ENCODE data around the gene NARF.
A peak's percentile ranks its signal among the peaks of the same experiment; 100 is the strongest.
"Not testable (repeated sequence)": the region's sequence is repeated elsewhere in the genome, so short reads cannot be mapped to it uniquely, and the experiment has no call there.

The NARF gene

DNA sequence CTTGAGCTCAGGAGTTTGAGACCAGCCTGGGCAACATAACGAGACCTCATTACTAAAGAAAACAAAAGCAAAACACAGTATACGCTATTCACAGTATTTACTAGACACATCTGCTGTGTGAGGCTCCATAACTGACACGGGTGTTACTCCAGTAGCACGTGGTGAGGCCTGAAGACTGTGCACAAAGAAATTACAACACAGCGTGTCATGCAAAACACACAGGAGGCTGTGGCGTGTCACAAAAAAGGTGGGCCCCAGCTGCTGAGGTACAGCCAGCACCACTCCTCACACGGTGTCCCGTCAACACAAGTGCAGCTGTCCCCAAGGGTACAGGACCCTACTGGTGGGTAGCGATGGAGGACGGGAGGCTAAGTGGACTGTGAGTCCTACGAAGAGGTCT is 10.7 kb upstream of the NARF start:
- no peak for DNase-seq

DNA sequence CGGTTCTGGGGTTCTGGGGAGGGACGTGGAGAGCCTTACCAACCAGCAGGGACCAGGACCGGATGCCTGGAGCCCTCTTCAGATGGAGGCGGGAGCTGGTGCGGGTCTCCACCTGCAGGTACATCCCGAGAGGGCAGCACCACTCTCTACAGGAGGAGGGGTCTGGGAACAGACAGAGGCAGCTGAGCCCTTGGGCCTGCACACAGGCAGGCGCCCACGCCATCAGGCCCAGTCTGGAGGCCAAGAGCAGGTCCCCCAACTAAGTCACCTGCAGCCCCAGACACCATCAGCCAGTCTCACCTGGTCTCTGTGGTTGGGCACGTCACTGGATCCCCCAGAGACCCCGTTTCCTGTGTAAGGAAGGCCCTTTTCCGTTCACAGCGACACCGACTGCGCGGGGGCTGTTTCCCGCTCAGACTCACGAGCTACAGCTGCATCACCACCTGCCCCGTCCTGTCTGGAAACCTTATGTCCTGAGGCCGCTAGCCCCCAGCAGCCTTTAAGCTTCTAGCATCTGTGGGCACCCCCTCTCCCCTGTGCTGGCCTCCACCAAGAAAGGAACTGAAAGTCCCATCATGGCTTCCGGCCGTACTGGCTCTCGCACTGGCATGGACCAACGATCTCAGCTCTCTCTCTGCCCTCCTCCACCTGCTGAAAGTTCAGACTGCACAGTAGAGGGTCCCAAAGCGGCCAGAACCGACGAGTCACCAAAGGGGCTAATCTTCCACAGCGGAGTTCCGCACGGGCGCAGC is 9.2 kb upstream of the NARF start:
- peak; percentile 52 to 78 for DNase-seq

DNA sequence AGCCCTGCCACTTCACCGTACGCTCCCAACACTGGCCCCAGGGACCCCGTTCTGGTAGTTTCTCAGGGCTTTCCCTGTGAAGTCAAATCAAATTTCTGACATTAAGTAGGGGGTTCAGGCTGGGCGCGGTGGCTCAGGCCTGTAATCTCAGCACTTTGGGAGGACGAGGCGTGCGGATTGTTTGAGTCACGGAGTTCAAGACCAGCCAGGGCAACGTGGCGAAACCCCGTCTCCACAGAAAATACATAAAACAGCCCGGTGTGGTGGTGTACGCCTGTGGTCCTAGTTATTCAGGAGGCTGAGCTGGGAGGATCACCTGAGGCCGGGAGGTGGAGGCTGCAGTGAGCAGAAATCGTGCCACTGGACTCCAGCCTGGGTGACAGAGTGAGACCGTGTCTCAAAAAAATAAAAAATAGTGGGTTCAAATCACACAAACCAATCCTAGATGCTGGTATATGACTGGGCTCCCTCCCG is 8.6 kb upstream of the NARF start:
- peak; percentile 46 to 52 for DNase-seq

DNA sequence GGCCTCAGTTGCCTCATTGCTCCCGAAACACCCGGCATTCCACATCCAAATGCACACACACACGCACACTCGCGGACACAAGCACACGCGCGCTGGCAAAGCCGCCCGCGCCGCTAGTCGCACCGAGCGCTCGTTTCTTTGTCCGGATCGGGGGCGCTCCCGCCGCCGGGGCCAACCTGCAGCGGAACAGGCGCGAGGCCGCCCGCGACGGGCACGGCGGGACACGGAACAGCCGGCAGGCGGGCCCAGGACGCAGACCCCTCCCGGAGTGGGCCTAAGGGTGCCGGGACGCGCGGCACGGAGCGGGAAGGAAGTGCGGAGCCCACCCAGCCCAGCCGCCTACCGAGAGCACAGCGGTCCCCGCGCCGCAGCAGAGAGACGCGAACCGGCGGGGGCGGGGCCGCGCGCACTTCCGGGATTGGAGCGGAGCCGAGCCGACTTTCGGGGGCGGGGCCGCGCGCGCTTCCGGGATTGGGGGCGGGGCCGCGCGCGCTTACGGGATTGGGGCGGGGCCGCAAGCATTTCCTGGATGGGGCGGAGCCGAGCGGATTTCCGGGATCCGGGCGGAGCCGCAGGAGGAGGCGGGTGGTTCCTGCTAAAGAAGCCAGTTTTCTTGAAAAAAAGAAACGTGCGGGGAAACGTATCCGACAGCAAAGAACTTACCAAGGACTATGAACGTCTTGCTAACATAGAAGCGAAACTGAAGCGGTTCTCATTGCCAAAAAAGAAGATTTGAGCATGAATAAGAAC is 8.0 kb upstream of the NARF start, which contains the start of gene CYBC1:
TSS of gene CYBC1 (minus strand) at position 396 of the 750 bp plus-strand sequence. CDS start 1,498 bp downstream, outside the sequence.
- peak; percentile 92 to 98 for DNase-seq

DNA sequence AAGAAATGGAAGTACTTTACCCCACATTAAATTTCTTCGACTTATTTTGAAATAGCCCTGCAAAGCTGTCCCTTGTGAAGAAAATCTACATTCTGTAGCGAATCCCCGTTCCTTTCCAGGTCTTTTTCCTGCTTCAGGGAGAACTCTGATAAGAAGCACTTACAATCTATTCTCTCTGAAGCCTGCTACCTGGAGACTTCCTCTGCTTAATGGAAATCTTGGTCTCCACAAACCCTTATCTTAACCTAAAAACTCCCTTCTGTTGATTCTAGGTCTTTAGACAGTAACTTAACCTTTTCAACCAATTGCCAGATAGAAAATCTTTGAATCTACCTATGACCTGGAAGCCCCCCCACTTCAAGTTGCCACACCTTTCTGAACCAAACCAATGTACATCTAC is 6.4 kb upstream of the NARF start:
- DNase-seq: no peak

DNA sequence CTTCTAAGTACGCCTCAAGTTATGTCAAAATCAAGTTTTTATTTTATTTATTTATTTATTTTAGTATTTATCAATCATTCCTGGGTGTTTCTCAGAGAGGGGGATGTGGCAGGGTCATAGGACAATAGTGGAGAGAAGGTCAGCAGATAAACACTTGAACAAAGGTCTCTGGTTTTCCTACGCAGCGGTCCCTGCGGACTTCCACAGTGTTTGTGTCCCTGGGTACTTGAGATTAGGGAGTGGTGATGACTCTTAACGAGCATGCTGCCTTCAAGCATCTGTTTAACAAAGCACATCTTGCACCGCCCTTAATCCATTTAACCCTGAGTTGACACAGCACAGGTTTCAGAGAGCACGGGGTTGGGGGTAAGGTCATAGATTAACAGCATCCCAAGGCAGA is 5.4 kb upstream of the NARF start:
- not testable (repeated sequence) for DNase-seq

DNA sequence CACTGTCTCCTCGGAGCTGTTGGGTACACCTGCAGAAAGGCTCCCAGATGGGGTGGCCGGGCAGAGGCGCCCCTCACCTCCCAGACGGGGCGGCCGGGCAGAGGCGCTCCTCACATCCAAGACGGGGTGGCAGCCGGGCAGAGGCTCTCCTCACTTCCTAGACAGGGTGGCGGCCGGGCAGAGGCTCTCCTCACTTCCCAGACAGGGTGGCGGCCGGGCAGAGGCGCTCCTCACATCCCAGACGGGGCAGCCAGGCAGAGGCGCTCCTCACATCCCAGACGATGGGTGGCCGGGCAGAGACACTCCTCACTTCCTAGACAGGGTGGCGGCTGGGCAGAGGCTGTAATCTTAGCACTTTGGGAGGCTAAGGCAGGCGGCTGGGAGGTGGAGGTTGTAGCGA is 4.8 kb upstream of the NARF start:
- DNase-seq: not testable (repeated sequence)

DNA sequence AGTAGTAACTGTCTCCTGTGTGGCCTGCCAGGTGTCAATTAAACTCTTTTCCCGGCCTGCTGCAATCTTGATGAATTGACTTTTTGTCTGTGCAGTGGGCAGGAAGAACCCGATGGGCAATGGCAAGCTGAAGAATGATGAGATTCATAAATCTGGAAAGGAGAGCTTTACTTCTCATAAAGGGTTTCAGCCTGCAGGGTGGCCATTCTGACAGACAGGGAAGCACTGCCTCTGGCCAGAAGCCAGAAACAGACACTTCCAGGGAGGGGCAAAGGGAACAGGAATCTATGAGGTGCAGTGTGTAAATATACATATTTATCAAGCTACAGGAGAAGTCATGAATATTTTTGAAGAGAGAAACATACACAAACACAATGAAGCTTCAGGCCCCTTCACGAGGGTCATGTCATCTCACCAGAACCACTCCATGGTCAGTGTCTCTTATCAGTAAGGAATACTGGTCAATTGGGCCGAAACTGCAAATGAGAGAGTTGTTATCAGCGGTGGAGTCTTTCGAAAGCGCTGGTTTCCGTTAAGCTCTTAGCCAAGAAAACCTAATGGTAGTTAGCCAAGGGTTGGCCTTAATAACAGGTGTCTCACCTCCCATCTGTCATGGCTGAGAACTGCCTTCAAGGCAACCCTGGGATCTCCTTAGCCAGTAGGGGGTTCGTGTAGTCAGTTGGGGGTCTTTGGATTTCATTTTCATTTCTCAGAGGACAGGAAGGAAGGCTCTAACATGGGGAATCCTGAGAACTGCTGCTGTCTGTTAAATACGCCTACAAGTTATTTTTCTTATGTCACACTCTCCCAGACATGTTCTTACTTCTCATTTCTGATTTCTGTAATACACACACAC is 1.2 kb upstream of the NARF start:
- no peak for DNase-seq

DNA sequence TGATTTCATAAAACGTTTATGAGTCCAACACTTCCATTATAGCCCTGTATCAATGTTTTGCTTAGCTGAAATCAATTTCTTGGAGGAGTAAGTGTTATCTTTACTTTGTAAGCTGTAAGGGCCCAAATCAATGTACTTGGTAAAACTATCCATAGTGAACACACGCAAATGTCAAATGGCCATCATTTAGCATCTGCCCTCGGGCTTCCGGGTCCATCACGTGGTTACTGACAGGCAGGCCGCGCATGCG is 687 bp upstream of the NARF start:
- DNase-seq: peak in 1 of 2 experiments; percentile 94

DNA sequence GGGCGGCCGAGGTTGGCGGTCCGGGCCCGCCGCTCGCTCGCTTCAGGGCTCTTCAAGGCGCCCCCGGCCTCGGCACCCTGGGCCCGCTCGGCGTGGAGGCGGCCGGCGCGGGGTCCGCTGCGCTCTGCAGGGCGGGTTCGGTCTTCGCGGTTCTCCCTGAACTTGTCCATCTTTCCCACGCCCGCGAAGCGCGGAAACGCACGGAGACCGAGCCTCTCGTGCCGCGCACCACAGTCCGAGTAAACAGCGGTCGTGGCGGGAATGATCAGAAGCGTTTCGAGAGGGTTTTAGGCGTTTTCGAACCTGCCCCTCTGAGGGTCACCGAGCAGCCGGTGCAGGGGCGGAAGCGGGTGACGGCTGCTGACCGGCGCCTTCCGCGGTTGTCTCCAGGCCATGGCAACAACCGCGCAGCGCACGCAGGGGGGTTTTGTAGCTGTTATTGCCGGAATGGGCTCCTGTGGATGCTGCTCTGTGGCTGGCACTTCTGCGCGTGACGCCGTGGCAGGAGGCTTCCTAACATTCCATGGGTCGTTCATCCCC is 414 bp downstream of the NARF start:
- DNase-seq: no peak

DNA sequence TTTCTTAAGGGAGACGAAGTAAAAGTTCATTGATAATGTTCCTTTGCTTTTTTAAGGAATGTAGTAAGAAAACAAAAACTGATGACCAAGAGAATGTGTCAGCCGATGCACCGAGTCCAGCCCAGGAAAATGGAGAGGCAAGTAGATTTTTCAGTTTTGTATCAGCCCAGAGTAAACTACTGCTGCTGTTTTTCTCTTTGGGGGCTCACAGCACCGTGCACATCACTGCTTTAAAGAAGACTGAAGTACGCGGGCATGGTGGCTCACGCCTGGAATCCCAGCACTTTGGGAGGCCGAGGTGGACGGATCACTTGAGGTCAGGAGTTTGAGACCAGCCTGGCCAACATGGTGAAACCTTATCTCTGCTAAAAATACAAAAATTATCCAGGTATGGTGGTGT is 1.4 kb downstream of the NARF start:
- not testable (repeated sequence) for DNase-seq

DNA sequence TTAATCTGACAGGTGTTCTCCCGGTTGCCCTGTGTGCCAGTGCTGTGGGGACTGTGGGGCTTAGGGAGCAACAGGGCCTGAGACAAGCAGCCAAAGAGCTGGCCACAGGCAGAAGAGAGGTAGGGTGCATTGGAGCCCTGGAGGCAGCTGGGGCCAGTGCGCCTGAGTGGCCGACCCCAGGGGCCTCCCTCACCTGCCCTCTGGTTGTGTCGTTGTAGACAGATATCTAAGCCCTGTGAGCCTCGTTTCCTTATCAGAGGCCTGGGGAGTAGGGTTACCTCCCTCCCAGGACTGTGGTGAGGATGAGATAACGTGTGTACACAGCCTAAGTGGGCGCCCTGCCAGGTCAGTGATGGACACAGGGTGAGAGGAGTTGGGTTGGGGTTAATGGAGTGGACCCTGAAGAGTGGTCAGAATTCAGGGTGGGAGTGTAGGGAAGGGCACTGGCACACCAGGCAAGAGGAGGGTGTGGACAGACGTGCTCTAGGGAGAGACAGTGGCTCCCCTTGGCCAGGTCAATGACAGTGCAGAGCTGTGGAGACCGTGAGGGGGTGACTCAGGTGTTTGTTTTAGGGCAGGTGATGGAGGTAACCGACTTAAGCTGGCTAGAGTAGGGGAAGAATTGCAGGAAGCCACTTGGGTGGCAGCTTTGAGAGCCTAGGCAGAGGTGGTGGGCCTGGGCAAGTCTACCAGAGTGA is 3.4 kb downstream of the NARF start:
- no peak for DNase-seq

DNA sequence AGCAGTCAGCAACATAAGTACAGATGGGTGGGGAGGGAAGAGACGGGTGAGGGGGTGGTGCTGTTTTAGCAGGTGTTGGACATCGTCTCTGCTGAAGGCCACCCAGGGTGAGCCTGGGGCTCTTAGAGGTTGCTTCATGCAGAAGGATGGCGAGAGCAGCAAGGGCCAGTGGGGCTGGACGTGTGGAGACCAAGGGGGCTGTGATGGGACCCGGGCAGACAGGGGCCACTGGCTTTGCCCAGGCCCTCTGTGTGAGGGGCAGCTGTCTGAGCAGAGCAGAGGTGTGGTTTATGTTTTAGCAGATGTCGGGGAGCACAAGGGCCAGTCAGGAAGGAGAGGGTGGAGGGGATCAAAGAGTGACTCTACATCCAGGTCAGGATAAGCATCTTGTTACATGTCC is 4.8 kb downstream of the NARF start:
- no peak for DNase-seq

DNA sequence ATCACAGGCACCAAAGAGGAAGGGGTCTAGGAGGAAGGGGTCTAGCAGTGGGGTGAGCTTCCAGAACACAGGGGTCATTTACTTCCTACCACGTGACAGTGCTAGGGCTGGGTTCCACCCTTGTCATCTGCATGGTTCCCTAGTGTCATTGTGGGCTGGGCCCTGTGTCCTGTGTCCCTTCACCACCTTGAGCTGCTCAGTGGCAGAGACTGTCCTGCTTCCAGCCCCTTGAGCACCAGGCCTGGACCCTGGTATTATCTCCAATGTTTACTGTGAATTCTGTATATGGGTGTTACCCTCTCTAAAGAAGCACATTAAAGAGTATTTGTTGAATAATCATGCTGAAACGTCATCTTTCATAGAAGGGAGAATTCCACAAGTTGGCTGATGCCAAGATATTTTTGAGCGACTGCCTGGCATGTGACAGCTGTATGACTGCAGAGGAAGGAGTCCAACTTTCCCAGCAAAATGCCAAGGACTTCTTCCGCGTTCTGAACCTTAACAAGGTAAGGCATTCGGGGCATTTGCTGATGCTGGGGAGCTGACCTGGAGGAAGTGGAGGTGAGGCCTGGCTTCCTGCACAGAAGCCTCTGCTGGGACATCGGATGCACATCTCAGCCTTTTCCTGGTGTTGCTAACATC is 5.5 kb downstream of the NARF start:
- no peak for DNase-seq

DNA sequence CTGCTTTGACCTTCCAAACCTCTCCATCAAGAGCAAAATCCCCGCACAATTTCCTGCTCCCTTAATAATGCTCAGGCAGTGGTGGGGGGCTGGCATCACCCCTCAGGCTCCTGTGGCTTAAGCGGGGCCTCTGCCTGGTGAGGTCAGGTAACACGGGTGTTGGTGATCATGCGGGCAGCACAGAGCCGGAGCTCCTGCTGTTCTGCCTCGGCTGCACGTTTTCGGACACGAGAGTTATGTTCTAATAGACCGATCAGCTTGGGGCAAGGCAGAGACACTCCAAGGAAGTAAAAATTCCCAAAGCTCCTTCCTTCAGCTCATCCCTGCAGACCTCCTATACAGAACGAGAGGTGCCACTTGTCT is 6.0 kb downstream of the NARF start:
- DNase-seq: no peak

DNA sequence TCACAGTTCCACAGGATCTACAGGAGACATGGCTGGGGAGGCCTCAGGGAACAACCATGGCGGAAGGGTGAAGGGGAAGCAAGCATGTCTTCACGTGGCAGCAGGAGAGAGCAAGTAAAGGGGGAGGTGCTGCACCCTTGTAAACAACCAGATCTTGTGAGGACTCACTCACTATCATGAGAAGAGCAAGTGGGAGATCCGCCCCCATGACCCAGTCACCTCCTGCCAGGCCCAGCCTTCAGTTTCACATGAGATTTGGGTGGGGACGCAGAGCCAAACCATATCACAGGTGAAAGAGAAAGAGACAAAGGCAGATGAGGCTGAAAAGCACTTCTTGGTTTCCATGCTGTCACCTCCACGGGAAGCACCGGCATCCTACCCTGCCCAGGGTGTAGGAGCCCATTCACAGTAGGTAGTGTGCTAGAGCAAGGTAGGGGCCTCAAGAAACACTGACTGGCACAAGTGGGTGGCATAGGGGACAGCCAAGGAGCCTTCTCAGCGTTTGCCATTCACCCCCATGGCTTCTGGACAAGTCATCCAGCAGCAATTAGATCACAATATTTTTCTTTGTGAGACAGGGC is 6.6 kb downstream of the NARF start:
- DNase-seq: no peak

DNA sequence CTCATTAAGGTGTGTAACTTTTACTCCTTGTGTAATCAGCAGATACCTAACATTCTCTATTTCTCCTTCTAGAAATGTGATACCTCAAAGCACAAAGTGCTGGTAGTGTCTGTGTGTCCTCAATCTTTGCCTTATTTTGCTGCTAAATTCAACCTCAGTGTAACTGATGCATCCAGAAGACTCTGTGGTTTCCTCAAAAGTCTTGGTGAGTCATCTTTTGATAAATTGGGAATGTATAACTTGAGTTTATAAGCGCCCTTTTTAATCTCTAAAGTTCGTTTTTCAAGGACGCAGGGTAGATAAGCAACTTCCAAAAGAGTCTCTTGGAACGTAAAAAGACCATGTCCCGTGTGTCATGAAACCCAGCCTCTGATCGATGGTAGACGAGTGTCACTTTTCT is 10.2 kb downstream of the NARF start:
- DNase-seq: no peak

DNA sequence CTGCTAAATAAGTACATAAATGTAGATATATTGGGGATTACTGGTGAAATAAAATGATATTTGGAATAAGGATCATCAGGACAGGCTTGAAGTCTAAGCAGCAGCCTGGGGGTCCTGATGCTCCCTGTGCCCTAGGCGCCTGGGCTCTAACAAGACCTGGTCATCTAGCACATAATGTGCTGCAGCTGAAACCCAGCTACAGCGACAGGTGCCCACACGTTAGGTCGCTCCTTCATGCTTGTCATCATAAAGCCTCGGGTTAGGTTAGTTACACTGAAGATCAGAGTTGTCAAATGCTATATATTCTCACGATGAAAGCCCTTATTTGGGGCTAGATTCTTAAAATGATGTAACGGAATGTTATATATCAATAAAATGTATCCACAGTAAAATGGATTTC is 11.5 kb downstream of the NARF start:
- DNase-seq: no peak

DNA sequence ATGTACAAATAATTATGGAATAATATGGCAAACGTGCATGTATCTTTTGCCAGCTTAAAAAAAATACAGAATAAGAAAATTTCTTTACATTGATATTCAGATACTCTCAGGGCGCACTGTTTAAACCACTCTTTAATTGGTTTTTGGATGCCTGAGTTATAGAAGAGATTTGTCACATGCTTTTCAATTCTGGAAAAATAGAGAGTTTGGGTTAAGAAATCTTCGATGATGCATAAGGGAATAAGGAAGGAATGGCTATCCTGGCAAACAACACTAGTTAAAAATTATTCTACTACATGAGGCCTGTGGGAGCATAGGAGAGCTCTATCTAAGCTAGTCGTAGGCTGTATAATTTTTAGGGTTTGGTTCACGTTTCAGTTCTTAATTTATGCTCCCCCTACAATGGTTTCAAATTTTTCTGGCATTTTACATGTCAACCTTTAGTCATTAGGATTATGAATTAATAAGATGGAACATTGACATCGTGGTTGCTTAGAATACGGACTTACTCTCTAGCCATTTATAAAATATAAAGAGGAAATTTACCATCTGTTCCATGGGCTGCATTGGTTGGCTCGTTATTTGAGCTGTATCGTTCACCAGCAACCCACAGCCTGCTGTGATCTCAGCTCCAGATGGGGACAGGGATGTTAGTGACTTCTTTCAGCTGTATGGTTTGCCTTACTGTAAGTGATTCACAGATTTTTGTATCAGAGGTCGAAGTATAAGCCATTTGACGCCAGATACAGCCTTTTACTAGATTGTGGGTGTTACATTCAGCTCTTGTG is 15.9 kb downstream of the NARF start:
- no peak for DNase-seq

DNA sequence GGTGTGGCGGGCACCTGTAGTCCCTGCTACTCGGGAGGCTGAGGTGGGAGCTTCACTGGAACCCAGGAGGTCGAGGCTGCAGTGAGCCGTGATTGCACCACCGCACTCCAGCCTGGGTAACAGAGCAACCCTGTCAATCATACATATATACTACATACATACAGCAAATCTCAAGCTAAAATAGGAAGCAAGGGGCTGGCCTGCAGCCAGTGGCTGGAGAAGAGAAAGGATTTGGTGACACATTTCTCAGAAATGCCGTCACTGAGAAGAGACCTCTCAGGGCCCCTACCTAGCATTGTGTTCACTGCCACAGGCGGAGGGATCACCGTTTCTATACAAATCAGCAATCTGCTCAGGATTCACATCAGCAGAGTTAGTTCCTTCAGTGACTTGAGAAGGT is 16.9 kb downstream of the NARF start:
- no peak for DNase-seq

DNA sequence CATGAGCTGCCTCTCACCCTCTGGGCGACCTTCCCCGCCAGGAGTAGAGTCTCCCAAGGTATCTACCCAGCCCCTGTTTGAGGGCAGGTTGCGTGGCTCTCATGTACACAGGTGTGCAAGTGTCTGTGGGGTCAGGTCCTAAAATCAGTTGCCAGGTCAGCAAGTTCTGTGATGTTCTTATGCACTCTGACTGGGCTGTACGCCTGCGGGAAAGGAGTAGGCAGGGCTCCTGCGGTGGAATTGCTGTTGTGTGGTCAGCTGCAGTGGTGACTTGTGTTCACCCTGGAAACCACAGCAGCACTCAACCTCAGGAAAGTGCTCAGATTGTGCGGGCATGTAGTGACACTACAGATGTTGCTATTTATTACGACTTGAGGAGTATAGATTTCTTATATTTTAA is 19.4 kb downstream of the NARF start:
- no peak for DNase-seq
